ENCODE data around the gene SHQ1.

- TF ChIP-seq POLR2AphosphoS5 (IDR thresholded peaks at IDR 0.05; ENCODE audit: low read depth, low read length) (no peak), POLR2A (IDR thresholded peaks at IDR 0.05; ENCODE audit: low read depth, low read length) (no peak), TAF1 (IDR thresholded peaks at IDR 0.05; ENCODE audit: borderline replicate concordance, low read depth, low read length) (no peak)
These were observed 108.4 kb downstream of the SHQ1 start for GRCh38 chr3:72739531-72740466.

Measured in GM12892 (cell line).